Activated CD8-positive, alpha-beta T cell treated with anti-CD3 and anti-CD28 coated beads, Interleukin-2, amount 10 ng/mL, durations not matched to agents 7 days and 5 days (primary cell): ENCODE results near the gene GFRA1. TPM values are rescaled to one million over a fixed set of nuclear protein-coding genes. Genes with fewer than 3 reads are reported as not detected.
"Not testable (repeated sequence)": the region's sequence is repeated elsewhere in the genome, so short reads cannot be mapped to it uniquely, and the experiment has no call there.

Experiments used
- ATAC-seq: fragments of 150-1000 bp; cut with Tn5 transposase; one replicate; pipeline ENCODE4 v1.10.0; 2021; ENCODE audit warnings: moderate library complexity
- CTCF ChIA-PET: fragments of 350-600 bp; sonication (Branson Sonifier 250); formaldehyde crosslinking; loops from one replicate; lab custom pipeline; 2021; ENCODE audit warnings: antibody characterized with exemption; lab: Charles Lee
- POLR2A ChIA-PET: fragments of 350-600 bp; sonication (Branson Sonifier 250); formaldehyde crosslinking; loops from one replicate; lab custom pipeline; 2021; ENCODE audit warnings: antibody characterized with exemption; lab: Charles Lee
- DNase-seq: peaks from one replicate; pipeline ENCODE4 v3.0.0-alpha.2; 2020
- H3K27ac Mint-ChIP-seq: one replicate; pipeline ENCODE4 v1.8.0; 2021; ENCODE audit warnings: mild to moderate bottlenecking, mixed read lengths
- H3K27me3 Mint-ChIP-seq: one replicate; pipeline ENCODE4 v1.8.0; 2021; ENCODE audit warnings: low read depth, mixed read lengths
- H3K36me3 Mint-ChIP-seq: one replicate; pipeline ENCODE4 v1.8.0; 2021; ENCODE audit warnings: low read depth, mixed read lengths
- H3K4me1 Mint-ChIP-seq: one replicate; pipeline ENCODE4 v1.8.0; 2021; ENCODE audit warnings: low read depth, mixed read lengths
- H3K4me3 Mint-ChIP-seq: one replicate; pipeline ENCODE4 v1.8.0; 2021; ENCODE audit warnings: mild to moderate bottlenecking, mixed read lengths
- H3K9me3 Mint-ChIP-seq: one replicate; pipeline ENCODE4 v1.8.0; 2022; ENCODE audit warnings: mixed read lengths; ENCODE audit not compliant: insufficient read depth
- total RNA-seq, 2 experiments: library from RNA; stranded (reverse); gene quantifications; one replicate each; pipeline ENCODE4 v1.2.3, GENCODE V29; 2021

Gene GFRA1
- total RNA-seq, 2 experiments from 2014 or later: not detected

DNA sequence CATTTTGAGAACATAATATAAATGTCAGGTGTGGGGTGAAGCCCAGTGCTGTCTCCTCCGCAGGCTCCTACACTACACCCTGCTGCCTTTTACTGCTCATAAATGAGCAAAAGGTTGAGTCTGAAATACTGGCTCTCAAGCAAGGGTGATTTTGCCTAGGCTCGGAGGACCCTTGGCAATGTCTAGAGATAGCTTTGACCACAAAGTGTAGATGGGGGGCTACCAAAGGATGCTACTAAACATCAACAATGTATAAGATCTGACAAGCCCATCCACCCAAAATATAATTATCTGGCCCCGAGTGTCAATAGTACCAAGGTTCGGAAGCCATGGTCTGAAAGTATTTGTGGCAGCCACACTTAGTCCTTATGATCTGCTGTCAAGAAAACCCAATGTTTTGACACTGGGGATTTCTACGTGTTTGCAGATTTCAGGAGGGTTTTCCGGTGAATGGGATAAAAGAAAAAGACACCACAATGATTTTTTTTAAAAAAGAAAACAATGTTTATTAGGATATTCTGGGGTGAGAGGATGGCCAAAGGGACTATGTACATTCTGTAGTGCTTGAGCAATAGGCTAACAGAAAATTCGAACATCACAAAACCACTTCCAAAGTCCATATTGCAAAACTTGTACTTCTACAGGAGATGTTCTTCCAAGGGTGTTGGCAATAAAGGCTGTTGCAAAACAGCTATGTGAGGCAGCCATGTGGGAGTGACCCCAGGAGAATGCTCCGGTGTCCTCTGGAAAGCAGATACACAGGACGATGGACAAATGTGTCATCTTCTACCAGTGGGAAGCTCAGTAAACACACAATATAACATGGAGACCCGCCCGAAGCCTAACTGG lies 216.3 kb downstream of the GFRA1 start:
- Mint-ChIP-seq H3K27me3 (no peaks in the 10 kb centered on the region), H3K4me1 (no peaks in the 10 kb centered on the region), H3K36me3 (no peaks in the 10 kb centered on the region), H3K9me3 (no peaks in the 10 kb centered on the region), H3K4me3 (no peak overlapping the region), H3K27ac (no peak overlapping the region)
- POLR2A ChIA-PET: no interaction called here
- ATAC-seq (no peak), DNase-seq (no peak)
- CTCF ChIA-PET: no interaction called here

DNA sequence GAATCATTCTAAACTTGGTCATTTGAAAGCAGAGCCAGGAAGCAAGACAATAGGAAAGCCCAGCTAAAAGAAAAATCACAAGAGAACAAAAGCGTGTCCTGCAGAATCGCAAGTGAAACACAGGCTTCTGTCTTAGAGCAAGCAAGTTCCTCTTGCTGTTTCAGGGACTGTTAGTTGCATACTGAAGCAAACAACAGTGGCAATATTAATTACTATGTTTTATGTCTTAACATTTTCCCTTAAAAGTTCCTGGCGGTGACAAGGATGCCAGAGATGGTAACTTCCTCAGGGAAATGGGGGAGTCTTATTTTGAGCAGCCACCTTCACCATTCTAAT lies 217.1 kb downstream of the GFRA1 start:
- no peak overlapping the region for H3K27ac Mint-ChIP-seq
- H3K36me3 Mint-ChIP-seq: no peaks in the 10 kb centered on the region
- DNase-seq (no peak), ATAC-seq (no peak)
- POLR2A ChIA-PET: no interaction called here
- H3K4me3 Mint-ChIP-seq: no peak overlapping the region
- no peaks in the 10 kb centered on the region for H3K4me1 Mint-ChIP-seq
- H3K27me3 Mint-ChIP-seq: no peaks in the 10 kb centered on the region
- no peaks in the 10 kb centered on the region for H3K9me3 Mint-ChIP-seq
- CTCF ChIA-PET: no interaction called here

DNA sequence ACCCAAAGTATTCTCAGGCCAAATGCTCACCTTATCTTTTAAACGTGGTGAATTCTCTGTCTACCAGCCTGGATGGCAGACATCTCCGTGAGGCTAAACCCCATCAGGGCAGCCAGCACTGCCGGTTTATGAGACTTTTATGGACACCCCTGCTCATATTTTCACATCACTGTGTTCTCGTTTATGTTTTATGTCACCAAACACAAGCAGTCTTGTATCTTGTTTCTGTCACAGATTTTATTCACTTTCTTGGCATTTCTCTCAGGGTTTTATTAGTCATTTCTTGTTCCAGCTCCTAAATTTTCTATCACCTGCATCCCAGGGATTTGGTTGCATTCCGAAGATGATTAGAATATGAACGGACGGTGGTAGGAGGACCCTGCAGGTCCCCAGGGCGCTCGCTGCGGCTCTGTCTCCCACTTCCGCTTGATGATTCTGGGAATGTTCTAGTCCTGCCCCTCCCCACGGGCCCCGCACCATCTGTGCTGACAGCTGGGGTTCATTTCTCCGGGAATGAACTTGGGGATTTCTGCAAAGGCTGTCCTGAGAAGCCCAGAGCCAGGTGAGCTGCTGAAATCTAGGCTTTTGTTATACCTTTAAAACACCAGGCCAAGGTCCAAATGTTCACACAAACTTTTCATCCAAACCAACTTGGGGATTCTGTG lies 217.6 kb downstream of the GFRA1 start:
- Mint-ChIP-seq H3K9me3 (no peaks in the 10 kb centered on the region), H3K36me3 (no peaks in the 10 kb centered on the region), H3K4me1 (no peaks in the 10 kb centered on the region), H3K4me3 (no peak overlapping the region), H3K27me3 (no peaks in the 10 kb centered on the region), H3K27ac (no peak overlapping the region)
- ChIA-PET CTCF (no interaction called here), POLR2A (no interaction called here)
- no peak for DNase-seq
- ATAC-seq: no peak

DNA sequence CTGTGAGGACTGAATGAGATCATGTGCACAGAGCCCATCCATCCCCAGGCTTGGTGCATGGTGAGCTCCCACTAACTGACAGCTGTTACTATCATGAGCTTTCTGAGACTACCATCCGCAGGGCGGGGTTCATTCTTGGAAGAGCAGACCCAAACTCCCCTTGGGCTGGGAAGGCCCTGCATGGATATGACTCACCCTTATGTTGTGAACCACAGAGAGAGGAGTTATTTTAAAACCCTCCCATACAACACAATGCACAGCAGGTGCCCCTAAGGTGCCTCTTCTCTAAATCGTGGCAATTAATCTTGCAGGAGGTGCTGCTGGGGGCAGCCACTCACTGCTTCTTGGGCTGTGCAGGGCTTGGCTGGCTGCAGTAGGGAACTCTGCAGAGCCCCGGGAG lies 219.1 kb downstream of the GFRA1 start:
- no peak overlapping the region for H3K27ac Mint-ChIP-seq
- no peak for DNase-seq
- no peaks in the 10 kb centered on the region for H3K27me3 Mint-ChIP-seq
- no peaks in the 10 kb centered on the region for H3K36me3 Mint-ChIP-seq
- H3K9me3 Mint-ChIP-seq: no peaks in the 10 kb centered on the region
- H3K4me3 Mint-ChIP-seq: no peak overlapping the region
- CTCF ChIA-PET: no interaction called here
- H3K4me1 Mint-ChIP-seq: no peaks in the 10 kb centered on the region
- no peak for ATAC-seq
- POLR2A ChIA-PET: no interaction called here

DNA sequence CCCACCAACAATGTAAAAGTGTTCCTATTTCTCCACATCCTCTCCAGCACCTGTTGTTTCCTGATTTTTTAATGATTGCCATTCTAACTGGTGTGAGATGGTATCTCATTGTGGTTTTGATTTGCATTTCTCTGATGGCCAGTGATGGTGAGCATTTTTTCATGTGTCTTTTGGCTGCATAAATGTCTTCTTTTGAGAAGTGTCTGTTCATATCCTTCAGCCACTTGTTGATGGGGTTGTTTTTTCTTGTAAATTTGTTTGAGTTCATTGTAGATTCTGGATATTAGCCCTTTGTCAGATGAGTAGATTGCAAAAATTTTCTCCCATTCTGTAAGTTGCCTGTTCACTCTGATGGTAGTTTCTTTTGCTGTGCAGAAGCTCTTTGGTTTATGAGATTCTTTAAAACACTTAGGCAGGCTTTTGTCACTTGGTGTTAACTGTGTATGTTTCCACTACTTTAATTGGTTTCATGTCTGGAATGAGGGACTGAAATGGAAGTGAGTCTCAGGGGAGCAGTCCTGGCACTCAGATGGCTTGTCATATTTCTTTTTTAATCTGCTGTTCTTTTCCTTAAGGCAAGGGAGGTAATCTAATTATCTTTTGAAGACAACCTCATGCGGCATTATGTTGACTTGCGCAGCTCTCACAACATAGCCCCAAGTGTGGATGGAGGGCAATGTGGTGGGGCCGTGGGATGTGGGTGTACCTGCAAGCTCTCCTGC lies 219.8 kb downstream of the GFRA1 start:
- H3K4me1 Mint-ChIP-seq, DNase-seq, H3K36me3 Mint-ChIP-seq, H3K27ac Mint-ChIP-seq, POLR2A ChIA-PET, CTCF ChIA-PET, H3K4me3 Mint-ChIP-seq, ATAC-seq, H3K27me3 Mint-ChIP-seq, H3K9me3 Mint-ChIP-seq: not testable (repeated sequence)

DNA sequence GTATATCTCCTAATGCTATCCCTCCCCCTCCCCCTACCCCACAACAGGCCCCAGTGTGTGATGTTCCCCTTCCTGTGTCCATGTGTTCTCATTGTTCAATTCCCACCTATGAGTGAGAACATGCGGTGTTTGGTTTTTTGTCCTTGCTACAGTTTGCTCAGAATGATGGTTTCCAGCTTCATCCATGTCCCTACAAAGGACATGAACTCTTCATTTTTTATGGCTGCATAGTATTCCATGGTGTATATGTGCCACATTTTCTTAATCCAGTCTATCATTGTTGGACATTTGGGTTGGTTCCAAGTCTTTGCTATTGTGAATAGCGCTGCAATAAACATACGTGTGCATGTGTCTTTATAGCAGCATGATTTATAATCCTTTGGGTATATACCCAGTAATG lies 220.5 kb downstream of the GFRA1 start:
- CTCF ChIA-PET, H3K4me1 Mint-ChIP-seq, ATAC-seq, H3K27me3 Mint-ChIP-seq, H3K36me3 Mint-ChIP-seq, H3K27ac Mint-ChIP-seq, H3K9me3 Mint-ChIP-seq, POLR2A ChIA-PET, DNase-seq, H3K4me3 Mint-ChIP-seq: not testable (repeated sequence)

DNA sequence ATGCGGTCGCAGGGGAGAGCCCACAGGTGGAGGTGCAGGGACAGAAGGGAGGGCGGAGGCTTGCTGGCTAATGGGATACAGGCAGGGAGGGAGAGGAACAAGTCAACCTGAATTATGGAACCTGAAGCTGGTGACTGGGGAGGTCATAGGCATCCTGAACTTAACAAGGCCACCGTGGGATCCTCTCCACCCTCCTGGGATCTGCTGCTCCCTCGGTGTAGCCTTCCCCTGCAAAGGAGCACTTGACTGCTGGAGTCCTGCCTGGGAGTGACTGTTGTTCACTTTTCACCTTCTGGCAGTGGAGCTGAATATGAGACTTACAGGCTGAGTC lies 223.1 kb downstream of the GFRA1 start:
- Mint-ChIP-seq H3K4me3 (no peak overlapping the region), H3K36me3 (no peaks in the 10 kb centered on the region), H3K27me3 (no peaks in the 10 kb centered on the region), H3K9me3 (peaks cover 4% of the 10 kb centered on the region), H3K27ac (no peak overlapping the region), H3K4me1 (no peaks in the 10 kb centered on the region)
- CTCF ChIA-PET: no interaction called here
- POLR2A ChIA-PET: no interaction called here
- no peak for ATAC-seq
- no peak for DNase-seq

DNA sequence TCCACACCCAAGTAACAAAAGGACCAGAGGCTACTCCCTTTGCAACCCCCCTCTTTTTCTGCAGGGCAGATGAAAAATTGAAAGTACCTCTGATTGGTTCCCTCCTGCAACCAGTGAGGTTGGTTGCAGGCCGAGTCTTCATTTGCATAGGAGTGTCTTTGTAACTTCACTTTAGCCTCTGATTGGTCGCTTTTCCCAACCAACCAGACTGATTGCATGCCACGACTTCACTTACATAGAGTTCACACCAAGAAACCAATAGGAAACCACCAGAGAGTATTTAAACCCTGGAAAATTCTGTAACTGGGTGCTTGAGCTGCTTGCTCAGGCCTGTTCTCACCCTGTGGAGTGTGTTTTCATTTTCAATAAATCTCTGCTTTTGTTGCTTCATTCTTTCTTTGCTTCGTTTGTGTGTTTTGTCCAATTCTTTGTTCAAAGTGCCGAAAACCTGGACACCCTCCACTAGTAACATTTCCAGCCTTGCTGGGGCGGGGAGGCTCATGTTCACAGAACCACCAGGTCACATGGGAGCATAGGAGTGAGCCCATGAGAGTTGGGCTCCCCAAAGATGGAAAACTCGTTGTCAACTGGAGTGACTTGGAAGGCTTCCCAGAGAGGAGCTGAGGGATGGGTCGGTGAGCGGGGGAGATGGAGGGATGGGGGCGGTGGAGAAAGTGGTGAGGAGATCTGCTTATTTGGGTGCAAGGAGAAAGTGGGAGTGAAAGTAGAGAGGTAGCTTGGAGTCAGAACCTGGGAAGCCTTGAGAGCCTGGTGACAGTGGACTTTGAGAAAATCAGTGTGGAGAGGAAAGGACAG lies 223.6 kb downstream of the GFRA1 start:
- H3K4me3 Mint-ChIP-seq: no peak overlapping the region
- DNase-seq (no peak), ATAC-seq (no peak)
- ChIA-PET CTCF (no interaction called here), POLR2A (no interaction called here)
- no peaks in the 10 kb centered on the region for H3K27me3 Mint-ChIP-seq
- H3K9me3 Mint-ChIP-seq: peaks cover 4% of the 10 kb centered on the region
- H3K4me1 Mint-ChIP-seq: no peaks in the 10 kb centered on the region
- H3K36me3 Mint-ChIP-seq: no peaks in the 10 kb centered on the region
- no peak overlapping the region for H3K27ac Mint-ChIP-seq

DNA sequence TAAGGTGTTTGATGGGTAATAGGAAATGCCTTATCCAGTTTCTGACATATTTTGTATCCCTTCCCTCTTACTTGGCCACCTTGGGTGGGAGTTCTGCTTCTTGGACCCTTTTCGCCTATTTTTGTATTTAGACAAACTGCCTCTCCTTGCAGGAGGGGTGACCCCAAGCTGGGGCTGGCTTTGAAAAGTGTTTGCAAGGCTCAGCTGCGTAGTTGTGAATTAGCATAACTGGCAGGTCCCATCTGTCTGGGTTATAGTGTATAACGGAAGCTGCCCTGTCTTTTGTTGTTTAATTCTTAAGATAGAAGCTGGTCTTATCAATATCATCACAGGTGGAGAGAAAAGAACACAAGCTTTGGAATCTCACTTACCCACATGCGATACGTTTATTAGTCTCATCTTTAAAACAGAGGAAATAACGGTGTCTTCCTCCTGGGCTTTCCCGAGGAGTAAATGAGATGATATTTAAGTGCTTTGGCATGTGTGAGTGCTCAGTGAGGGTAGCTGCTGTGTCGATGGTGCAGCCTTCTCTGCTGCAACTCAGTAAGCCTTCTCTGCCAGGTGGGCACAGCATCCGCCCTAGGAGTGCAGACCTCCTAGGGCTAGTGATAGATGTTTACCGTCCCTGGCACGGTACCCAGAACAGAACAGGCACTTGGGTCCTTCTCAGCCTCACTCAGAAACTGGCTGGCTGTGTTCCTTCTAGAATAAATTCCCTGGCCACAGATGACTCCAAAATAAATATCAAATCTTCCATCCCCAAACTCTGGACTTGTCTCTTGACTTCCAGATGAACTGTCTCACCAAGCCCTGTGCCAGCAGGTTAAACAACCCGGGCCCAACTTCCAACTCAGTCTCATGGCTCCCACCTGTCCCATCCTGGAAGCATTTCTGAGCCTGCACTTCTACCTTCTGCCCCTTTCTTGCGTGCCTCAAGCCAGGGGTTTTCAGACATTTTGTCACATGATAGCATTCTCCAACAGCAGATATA lies 227.3 kb downstream of the GFRA1 start:
- ChIA-PET POLR2A (no interaction called here), CTCF (no interaction called here)
- Mint-ChIP-seq H3K27me3 (no peaks in the 10 kb centered on the region), H3K27ac (no peak overlapping the region), H3K4me1 (no peaks in the 10 kb centered on the region), H3K4me3 (no peak overlapping the region), H3K36me3 (no peaks in the 10 kb centered on the region), H3K9me3 (peaks cover 4% of the 10 kb centered on the region)
- DNase-seq (no peak), ATAC-seq (no peak)

DNA sequence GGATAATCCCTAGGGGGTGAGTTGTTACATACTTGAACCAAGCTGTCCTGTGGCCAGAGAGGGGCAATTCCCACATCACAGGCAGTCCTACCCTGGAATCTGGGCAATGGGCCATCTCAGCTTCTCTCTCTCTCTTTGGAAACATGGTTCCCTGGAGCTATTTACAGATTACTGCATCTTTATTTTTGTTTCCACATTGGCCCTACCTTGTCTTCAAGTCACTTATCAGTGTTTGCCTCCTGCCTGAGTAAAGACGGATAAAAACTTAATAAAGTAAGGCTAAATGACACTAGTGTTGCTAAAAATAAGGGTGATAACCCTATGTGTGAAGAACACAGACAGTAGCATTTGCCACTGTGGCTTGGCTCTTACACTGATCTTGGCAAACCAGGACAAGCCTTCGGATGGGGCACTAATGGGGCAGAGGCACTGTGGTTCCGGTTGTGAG lies 228.2 kb downstream of the GFRA1 start:
- Mint-ChIP-seq H3K4me1 (no peaks in the 10 kb centered on the region), H3K27me3 (no peaks in the 10 kb centered on the region), H3K9me3 (peaks cover 4% of the 10 kb centered on the region), H3K27ac (no peak overlapping the region), H3K36me3 (no peaks in the 10 kb centered on the region), H3K4me3 (no peak overlapping the region)
- CTCF ChIA-PET: no interaction called here
- ATAC-seq (no peak), DNase-seq (no peak)
- POLR2A ChIA-PET: no interaction called here

DNA sequence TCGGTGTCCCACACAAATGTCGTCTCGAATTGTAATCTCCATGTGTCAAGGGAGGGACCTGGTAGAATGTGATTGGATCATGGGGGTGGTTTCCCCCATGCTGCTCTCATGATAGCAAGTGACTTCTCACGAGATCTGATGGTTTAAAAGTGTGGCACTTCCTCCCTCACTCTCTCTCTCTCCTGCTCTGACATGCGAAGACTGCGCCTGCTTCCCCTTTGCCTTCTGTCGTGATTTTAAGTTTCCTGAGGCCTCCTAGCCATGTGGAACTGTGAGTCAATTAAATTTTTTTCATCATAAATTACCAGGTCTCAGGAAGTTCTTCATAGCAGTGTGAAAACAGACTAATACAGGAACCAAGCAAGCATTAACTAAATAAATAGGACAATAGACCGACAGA lies 229.1 kb downstream of the GFRA1 start:
- H3K27ac Mint-ChIP-seq: no peak overlapping the region
- no peaks in the 10 kb centered on the region for H3K4me1 Mint-ChIP-seq
- ATAC-seq: no peak
- DNase-seq: no peak
- H3K27me3 Mint-ChIP-seq: no peaks in the 10 kb centered on the region
- ChIA-PET CTCF (no interaction called here), POLR2A (no interaction called here)
- H3K36me3 Mint-ChIP-seq: no peaks in the 10 kb centered on the region
- H3K4me3 Mint-ChIP-seq: no peak overlapping the region
- H3K9me3 Mint-ChIP-seq: peaks cover 4% of the 10 kb centered on the region
